Large intestine (tissue), 3 donors: ENCODE data around the gene ARMH3. TPM values are rescaled to one million over a fixed set of nuclear protein-coding genes. Genes with fewer than 3 reads are reported as not detected.
"Not testable (repeated sequence)": the region's sequence is repeated elsewhere in the genome, so short reads cannot be mapped to it uniquely, and the experiment has no call there.

ENCODE experiments used
- DNase-seq, 2 donors: peaks; one replicate each; pipeline versions ENCODE4 v3.0.0 to v3.0.0-alpha.2; 2013
- H3K27ac ChIP-seq: one replicate; pipeline ENCODE4 v1.5.1; 2013; ENCODE audit warnings: low read length
- H3K27me3 ChIP-seq: 2 replicates; pipeline ENCODE4 v1.6.1; 2013; ENCODE audit warnings: low read length; ENCODE audit not compliant: control insufficient read depth, insufficient read depth
- H3K36me3 ChIP-seq: 2 replicates; pipeline ENCODE4 v1.6.1; 2013; ENCODE audit warnings: low read length; ENCODE audit not compliant: control insufficient read depth, insufficient read depth
- H3K4me1 ChIP-seq: one replicate; pipeline ENCODE4 v1.6.1; 2013; ENCODE audit warnings: low read length; ENCODE audit not compliant: control insufficient read depth, insufficient read depth
- H3K4me3 ChIP-seq: one replicate; pipeline ENCODE4 v1.5.1; 2013; ENCODE audit warnings: low read length
- H3K9me3 ChIP-seq: one replicate; pipeline ENCODE4 v1.6.1; 2013; ENCODE audit warnings: mild to moderate bottlenecking, low read depth, low read length, moderate library complexity; ENCODE audit not compliant: control insufficient read depth
- WGBS: methylation state at CpG from one replicate; pipeline ENCODE4 v1.1.5; 2013; ENCODE audit warnings: low lambda C conversion rate; ENCODE audit not compliant: insufficient coverage; 5-methylcytosine and 5-hydroxymethylcytosine counted together
- polyA plus RNA-seq: library from polyadenylated mRNA; unstranded; fragments of 120-200 nt; gene quantifications from one replicate; pipeline ENCODE4 v1.2.1, GENCODE V29; 2013

The ARMH3 gene
- polyA plus RNA-seq, 1 donor, result 19.3 TPM

GRCh38 chr10:101993221-101993620 lies 62.8 kb downstream of the ARMH3 start:
- H3K27me3 ChIP-seq, result no peaks in the 10 kb centered on the region
- H3K4me3 ChIP-seq, result no peak overlapping the region
- no peaks in the 10 kb centered on the region for H3K4me1 ChIP-seq
- H3K36me3 ChIP-seq, result peaks cover 59% of the 10 kb centered on the region
- H3K9me3 ChIP-seq, result no peaks in the 10 kb centered on the region
- no peak for DNase-seq
- WGBS, result 87% methylated on average over 2 of the region's 4 CpGs
- no peak overlapping the region for H3K27ac ChIP-seq

- peaks cover 63% of the 10 kb centered on the region for H3K36me3 ChIP-seq
- H3K9me3 ChIP-seq, result no peaks in the 10 kb centered on the region
- DNase-seq, result no peak
- H3K27me3 ChIP-seq, result no peaks in the 10 kb centered on the region
- peaks cover 3% of the 10 kb centered on the region for H3K4me1 ChIP-seq
- 60% methylated on average over 2 of the region's 3 CpGs for WGBS
- no peak overlapping the region for H3K4me3 ChIP-seq
- no peak overlapping the region for H3K27ac ChIP-seq
These were observed 68.8 kb downstream of the ARMH3 start for GRCh38 chr10:101987136-101987535.

- Histone ChIP-seq H3K36me3 (peaks cover 58% of the 10 kb centered on the region), H3K9me3 (no peaks in the 10 kb centered on the region), H3K4me1 (peaks cover 3% of the 10 kb centered on the region), H3K27ac (no peak overlapping the region), H3K27me3 (no peaks in the 10 kb centered on the region), H3K4me3 (no peak overlapping the region)
- no CpG with 5 or more reads among the region's 3 CpGs for WGBS
- DNase-seq, result peak in 1 of 2 donors; percentile 19
These were observed 69.4 kb downstream of the ARMH3 start for GRCh38 chr10:101986624-101986971.

GRCh38 chr10:101980677-101981076 lies 75.3 kb downstream of the ARMH3 start:
- peaks cover 10% of the 10 kb centered on the region for H3K36me3 ChIP-seq
- WGBS, result no CpG with 5 or more reads among the region's 2 CpGs
- not testable (repeated sequence) for H3K9me3 ChIP-seq, H3K4me1 ChIP-seq, H3K4me3 ChIP-seq, DNase-seq, H3K27me3 ChIP-seq, H3K27ac ChIP-seq

GRCh38 chr10:101974091-101974971 lies 81.6 kb downstream of the ARMH3 start:
- DNase-seq, result no peak
- H3K9me3 ChIP-seq, result no peaks in the 10 kb centered on the region
- H3K4me3 ChIP-seq, result no peak overlapping the region
- H3K36me3 ChIP-seq, result peaks cover 36% of the 10 kb centered on the region
- H3K4me1 ChIP-seq, result no peaks in the 10 kb centered on the region
- WGBS, result 71% methylated on average over 3 of the region's 6 CpGs
- no peak overlapping the region for H3K27ac ChIP-seq
- H3K27me3 ChIP-seq, result no peaks in the 10 kb centered on the region

- Histone ChIP-seq H3K27ac (no peak overlapping the region), H3K9me3 (no peaks in the 10 kb centered on the region), H3K36me3 (peaks cover 42% of the 10 kb centered on the region), H3K4me3 (no peak overlapping the region), H3K27me3 (no peaks in the 10 kb centered on the region), H3K4me1 (no peaks in the 10 kb centered on the region)
- DNase-seq, result no peak
- WGBS, result 93% methylated on average over 3 of the region's 9 CpGs
These were observed 83.2 kb downstream of the ARMH3 start for GRCh38 chr10:101972761-101973160.

- 40% methylated on average over 1 of the region's 4 CpGs for WGBS
- H3K36me3 ChIP-seq, result peaks cover 50% of the 10 kb centered on the region
- H3K27ac ChIP-seq, result no peak overlapping the region
- H3K4me1 ChIP-seq, result no peaks in the 10 kb centered on the region
- no peaks in the 10 kb centered on the region for H3K27me3 ChIP-seq
- no peak overlapping the region for H3K4me3 ChIP-seq
- H3K9me3 ChIP-seq, result no peaks in the 10 kb centered on the region
- DNase-seq, result no peak
These were observed 86.5 kb downstream of the ARMH3 start for GRCh38 chr10:101969412-101969922.

GRCh38 chr10:101968940-101969321 lies 87.0 kb downstream of the ARMH3 start:
- H3K27me3 ChIP-seq, result no peaks in the 10 kb centered on the region
- no peaks in the 10 kb centered on the region for H3K9me3 ChIP-seq
- no peaks in the 10 kb centered on the region for H3K4me1 ChIP-seq
- H3K27ac ChIP-seq, result no peak overlapping the region
- H3K4me3 ChIP-seq, result no peak overlapping the region
- 100% methylated on average over 1 of the region's 1 CpG for WGBS
- peaks cover 46% of the 10 kb centered on the region for H3K36me3 ChIP-seq
- DNase-seq, result no peak

- DNase-seq, result no peak
- WGBS, result 100% methylated on average over 1 of the region's 2 CpGs
- H3K27ac ChIP-seq, result no peak overlapping the region
These were observed 87.6 kb downstream of the ARMH3 start for GRCh38 chr10:101968286-101968939.

GRCh38 chr10:101967713-101968112 lies 88.3 kb downstream of the ARMH3 start:
- no peak for DNase-seq
- no peaks in the 10 kb centered on the region for H3K4me1 ChIP-seq
- H3K4me3 ChIP-seq, result no peak overlapping the region
- no peaks in the 10 kb centered on the region for H3K27me3 ChIP-seq
- H3K36me3 ChIP-seq, result peaks cover 42% of the 10 kb centered on the region
- no peak overlapping the region for H3K27ac ChIP-seq
- WGBS, result 100% methylated on average over 1 of the region's 3 CpGs
- H3K9me3 ChIP-seq, result no peaks in the 10 kb centered on the region

More at GRCh38 chr10:101968286-101968939, 87.6 kb downstream of the ARMH3 start:
- H3K27me3 ChIP-seq, result no peaks in the 10 kb centered on the region
- H3K4me1 ChIP-seq, result no peaks in the 10 kb centered on the region
- no peaks in the 10 kb centered on the region for H3K9me3 ChIP-seq
- H3K36me3 ChIP-seq, result peaks cover 44% of the 10 kb centered on the region
- no peak overlapping the region for H3K4me3 ChIP-seq
